B cell (primary cell): ENCODE results near the gene SHPK. TPM values are rescaled to one million over a fixed set of nuclear protein-coding genes. Genes with fewer than 3 reads are reported as not detected.

Source experiments
- ATAC-seq: fragments of 200-7000 bp; cut with Tn5 transposase; one replicate; pipeline ENCODE4 v1.10.0; 2021; ENCODE audit warnings: low read depth, mild to moderate bottlenecking, moderate number of reproducible peaks, moderate library complexity
- CTCF ChIA-PET: fragments of 350-600 bp; sonication (Branson Sonifier 250); formaldehyde crosslinking; loops from one replicate; lab custom pipeline; 2021; ENCODE audit warnings: antibody characterized with exemption, inconsistent platforms; lab: Charles Lee
- POLR2A ChIA-PET: fragments of 350-600 bp; sonication (Branson Sonifier 250); formaldehyde crosslinking; loops from one replicate; lab custom pipeline; 2021; ENCODE audit warnings: antibody characterized with exemption; lab: Charles Lee
- DNase-seq: peaks from one replicate; pipeline ENCODE4 v3.0.0; 2013
- H2AFZ ChIP-seq: 2 replicates; pipeline ENCODE4 v1.6.1; 2012; ENCODE audit warnings: mild to moderate bottlenecking, low read depth, low read length; ENCODE audit not compliant: insufficient read depth, poor library complexity, severe bottlenecking
- H3K27ac ChIP-seq, 2 donors: 1 replicate in 1 of 2; 2 replicates in 1 of 2; pipeline ENCODE4 v1.5.1; 2012 to 2013; ENCODE audit warnings: low read length in 2 of 2, mild to moderate bottlenecking in 2 of 2, moderate library complexity in 1 of 2
- H3K27me3 ChIP-seq, 4 experiments: fragments of 200-600 bp in 1 of 4; sonication (generic) in 1 of 4; replicated peaks in 1 of 4; 1 replicate in 2 of 4; 2 replicates in 2 of 4; pipeline versions ENCODE4 v1.6.1 to v1.7.0; 2013 to 2016; ENCODE audit warnings: low read length in 3 of 4, mild to moderate bottlenecking in 2 of 4, mixed read lengths in 1 of 4, moderate library complexity in 1 of 4; ENCODE audit not compliant: insufficient read depth in 4 of 4, control insufficient read depth in 3 of 4; ENCODE audit errors: control extremely low read depth in 1 of 4
- H3K36me3 ChIP-seq, 2 experiments: replicated peaks in 1 of 2; 1 replicate in 1 of 2; 2 replicates in 1 of 2; pipeline versions ENCODE4 v1.6.1 to v1.7.1; 2013; ENCODE audit warnings: low read length in 1 of 2; ENCODE audit not compliant: insufficient read depth in 2 of 2, control insufficient read depth in 1 of 2; ENCODE audit errors: control extremely low read depth in 1 of 2, extremely low read depth in 1 of 2
- H3K4me1 ChIP-seq, 2 donors: fragments of 200-600 bp in 1 of 2; sonication (generic) in 1 of 2; 1 replicate in 1 of 2; 2 replicates in 1 of 2; pipeline versions ENCODE4 v1.5.1 to v1.6.1; 2013 to 2017; ENCODE audit warnings: low read length in 2 of 2; ENCODE audit not compliant: control insufficient read depth in 2 of 2, insufficient read depth in 2 of 2
- H3K4me2 ChIP-seq: replicated peaks from 2 replicates; pipeline ENCODE3; 2012; ENCODE audit warnings: mild to moderate bottlenecking, low read depth, low read length; ENCODE audit not compliant: poor library complexity, severe bottlenecking
- H3K4me3 ChIP-seq, 5 experiments: fragments of 200-600 bp in 1 of 5; sonication (generic) in 1 of 5; 1 replicate in 3 of 5; 2 replicates in 2 of 5; pipeline versions ENCODE4 v1.5.1 to v1.7.0; 2011 to 2016; ENCODE audit warnings: low read length in 4 of 5, mild to moderate bottlenecking in 4 of 5, low read depth in 2 of 5, control low read depth in 1 of 5, moderate library complexity in 1 of 5; ENCODE audit not compliant: insufficient read depth in 1 of 5; ENCODE audit errors: control extremely low read depth in 1 of 5, extremely low read depth in 1 of 5
- H3K79me2 ChIP-seq: fragments of 200-600 bp; sonication (generic); one replicate; pipeline ENCODE4 v1.6.0; 2016; ENCODE audit warnings: low read length; ENCODE audit not compliant: control insufficient read depth, insufficient read depth
- H3K9ac ChIP-seq: fragments of 200-600 bp; sonication (generic); 2 replicates; pipeline ENCODE4 v1.6.1; 2017; ENCODE audit warnings: mild to moderate bottlenecking, low read length, moderate library complexity
- H3K9me3 ChIP-seq, 3 donors: one replicate each; pipeline versions ENCODE4 v1.6.1 to v1.7.1; 2013; ENCODE audit warnings: low read length in 2 of 3; ENCODE audit not compliant: control insufficient read depth in 2 of 3, insufficient read depth in 1 of 3; ENCODE audit errors: control extremely low read depth in 1 of 3
- H4K20me1 ChIP-seq: 2 replicates; pipeline ENCODE4 v1.6.0; 2012; ENCODE audit warnings: mild to moderate bottlenecking, low read length; ENCODE audit not compliant: insufficient read depth, control insufficient read depth, poor library complexity, severe bottlenecking
- H3K27ac Mint-ChIP-seq: one replicate; pipeline ENCODE4 v1.8.0; 2021; ENCODE audit warnings: mixed read lengths
- H3K27me3 Mint-ChIP-seq: one replicate; pipeline ENCODE4 v1.8.0; 2021; ENCODE audit warnings: mixed read lengths
- H3K4me1 Mint-ChIP-seq: one replicate; pipeline ENCODE4 v1.8.0; 2021; ENCODE audit warnings: mixed read lengths
- H3K4me3 Mint-ChIP-seq: one replicate; pipeline ENCODE4 v1.8.0; 2021; ENCODE audit warnings: mixed read lengths
- H3K9me3 Mint-ChIP-seq: one replicate; pipeline ENCODE4 v1.8.0; 2022; ENCODE audit warnings: mixed read lengths; ENCODE audit not compliant: insufficient read depth
- CTCF ChIP-seq: fragments of 200-600 bp; IDR thresholded peaks from one replicate; pipeline ENCODE4 v1.8.0; 2022; ENCODE audit warnings: antibody characterized with exemption, mild to moderate bottlenecking
- EZH2 ChIP-seq: IDR thresholded peaks from 2 replicates; pipeline ENCODE4 v1.6.1; 2012; ENCODE audit warnings: borderline replicate concordance, low read depth, mild to moderate bottlenecking, moderate library complexity, low read length; ENCODE audit not compliant: insufficient read depth, poor library complexity, severe bottlenecking
- WGBS: methylation state at CpG from one replicate; pipeline ENCODE4 v1.1.5; 2013; ENCODE audit warnings: missing lambda C conversion rate; ENCODE audit not compliant: insufficient coverage; 5-methylcytosine and 5-hydroxymethylcytosine counted together
- intact Hi-C: fragments of 100-400 bp; cut with micrococcal nuclease; formaldehyde crosslinking; loops from one replicate; pipeline ENCODE4 v1.10.0; 2022
- polyA plus RNA-seq: library from polyadenylated mRNA; depleted of rRNA; stranded (reverse); fragments of >200 nt; gene quantifications from 2 replicates; pipeline ENCODE4 v1.2.3, GENCODE V29; 2012
- total RNA-seq, 2 donors: library from RNA; stranded (reverse); fragments of 120-200 nt in 1 of 2; gene quantifications; 1 replicate in 1 of 2; 2 replicates in 1 of 2; pipeline versions ENCODE4 v1.2.3 to v1.2.4, GENCODE V29; 2013 to 2022

SHPK gene
- total and polyA plus RNA-seq, 2 donors (not counting 1 experiment from before 2014, with no cell fraction given) = 5.9 to 16.1 TPM

DNA sequence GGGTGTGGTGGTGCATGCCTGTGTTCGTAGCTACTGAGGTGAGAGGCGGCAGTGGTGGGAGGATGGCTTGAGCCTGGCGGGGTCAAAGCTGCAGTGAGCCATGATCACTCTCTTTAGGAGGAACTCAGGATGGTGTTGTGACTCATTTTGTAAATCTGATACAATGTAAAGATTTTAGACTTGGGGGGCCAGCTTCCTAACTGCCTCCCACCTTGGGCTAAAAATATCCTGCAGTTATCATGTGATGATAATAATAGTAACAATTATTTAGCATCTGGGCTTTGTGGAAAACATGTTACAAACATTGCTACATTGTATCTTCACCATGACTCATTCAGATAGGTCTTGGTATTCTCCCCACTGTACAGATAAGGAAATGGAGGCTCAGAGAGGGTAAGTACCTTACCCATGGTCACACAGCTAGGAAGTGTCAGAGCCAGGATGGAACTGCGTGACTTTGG lies 7.9 kb upstream of the SHPK start:
- ATAC-seq (no peak), DNase-seq (no peak)
- 85% methylated on average over 3 of the region's 4 CpGs for WGBS
- Histone ChIP-seq H3K4me1 (peaks cover 20 to 28% of the 10 kb centered on the region in 2 donors), H3K4me2 (no peak overlapping the region), H3K4me3 (no peak overlapping the region), H3K9me3 (no peaks in the 10 kb centered on the region), H3K9ac (no peak overlapping the region), H3K27me3 (no peaks in the 10 kb centered on the region), H3K36me3 (peaks cover 1 to 5% of the 10 kb centered on the region in 2 experiments), H3K79me2 (peaks cover 3% of the 10 kb centered on the region), H2AFZ (no peak overlapping the region), H3K27ac (no peak overlapping the region), H4K20me1 (no peaks in the 10 kb centered on the region)
- Mint-ChIP-seq H3K27me3 (no peaks in the 10 kb centered on the region), H3K27ac (peak overlapping the region; percentile 54), H3K4me1 (peaks cover 33% of the 10 kb centered on the region), H3K4me3 (no peak overlapping the region), H3K9me3 (no peaks in the 10 kb centered on the region)
- TF ChIP-seq EZH2 = no peak
- TF ChIP-seq CTCF = no peak
- ChIA-PET CTCF (interaction anchor here (2.6 kb wide), 1 partner anchor 8 kb away, joined by 9 read pairs; the partner anchor contains the start of genes CTNS and SHPK), POLR2A (interaction anchor here (0.9 kb wide), 1 partner anchor 23 kb away, joined by 3 read pairs; no protein-coding TSS in a partner anchor)
- intact Hi-C loops = no loop called here

DNA sequence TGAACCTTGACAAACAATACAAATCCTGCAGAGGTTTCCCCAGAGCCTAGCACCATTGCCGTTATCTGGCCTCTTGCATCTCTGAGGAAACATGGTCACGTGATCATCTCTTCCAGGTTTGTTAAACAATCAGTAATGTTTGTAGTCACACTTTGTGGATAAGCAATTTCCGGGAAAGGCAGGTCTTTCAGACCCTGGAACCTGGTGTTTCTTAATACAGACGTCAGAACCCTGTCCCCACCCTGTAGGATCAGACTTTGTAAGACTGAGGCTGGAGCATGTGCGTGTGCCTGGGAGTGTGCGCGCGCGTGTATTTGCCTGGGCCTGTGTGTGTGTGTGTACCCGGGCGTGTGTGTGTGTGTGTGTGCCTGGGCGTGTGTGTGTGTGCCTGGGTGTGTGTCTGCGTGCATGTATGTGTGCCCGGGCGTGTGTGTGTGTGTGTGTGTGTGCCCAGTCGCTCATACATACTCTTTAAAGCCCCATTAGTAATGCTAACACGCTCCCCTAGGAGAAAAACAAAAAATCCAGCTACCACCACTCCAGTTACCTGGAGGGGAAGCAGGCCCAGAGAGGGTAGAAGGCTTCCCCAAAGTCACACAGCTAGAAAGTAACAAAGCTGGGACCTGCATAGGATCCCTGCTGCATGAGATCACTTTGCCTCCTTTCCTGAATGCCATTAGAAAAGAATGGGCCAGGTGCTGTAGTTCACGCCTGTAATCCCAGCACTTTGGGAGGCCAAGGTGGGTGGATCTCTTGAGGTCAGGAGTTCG lies 5.9 kb upstream of the SHPK start:
- Mint-ChIP-seq H3K4me1 (peaks cover 33% of the 10 kb centered on the region), H3K9me3 (no peaks in the 10 kb centered on the region), H3K27me3 (no peaks in the 10 kb centered on the region), H3K4me3 (no peak overlapping the region), H3K27ac (no peak overlapping the region)
- POLR2A ChIA-PET = no interaction called here
- intact Hi-C loops = no loop called here
- H3K36me3 ChIP-seq = no peaks in the 10 kb centered on the region
- peaks cover 16% of the 10 kb centered on the region for H3K79me2 ChIP-seq
- no peaks in the 10 kb centered on the region for H3K9me3 ChIP-seq
- H4K20me1 ChIP-seq = no peaks in the 10 kb centered on the region
- no peak overlapping the region for H3K4me3 ChIP-seq
- H3K4me2 ChIP-seq = no peak overlapping the region
- no peak for TF ChIP-seq EZH2
- no peak for TF ChIP-seq CTCF
- no peak for DNase-seq
- no peak for ATAC-seq
- H2AFZ ChIP-seq = no peak overlapping the region
- H3K9ac ChIP-seq = no peak overlapping the region
- WGBS = 97% methylated on average over 5 of the region's 19 CpGs
- no peak overlapping the region for H3K27ac ChIP-seq
- CTCF ChIA-PET = interaction anchor here (1.3 kb wide), 1 partner anchor 95 kb away, joined by 3 read pairs; no protein-coding TSS in a partner anchor
- H3K4me1 ChIP-seq = peaks cover 19 to 28% of the 10 kb centered on the region in 2 donors
- H3K27me3 ChIP-seq = no peaks in the 10 kb centered on the region
